Esophagus (tissue), 2 donors: Measurements from ENCODE around the gene CFTR. TPM values are rescaled to one million over a fixed set of nuclear protein-coding genes. Genes with fewer than 3 reads are reported as not detected.
"Not testable (repeated sequence)": the region's sequence is repeated elsewhere in the genome, so short reads cannot be mapped to it uniquely, and the experiment has no call there.

Source experiments
- H3K27ac ChIP-seq, 2 donors: one replicate each; pipeline ENCODE4 v1.5.1; 2013; ENCODE audit warnings: low read depth in 2 of 2, mild to moderate bottlenecking in 2 of 2, inconsistent platforms in 1 of 2, low read length in 1 of 2, moderate library complexity in 1 of 2
- H3K27me3 ChIP-seq, 2 donors: one replicate each; pipeline ENCODE4 v1.6.1; 2013; ENCODE audit warnings: low read length in 2 of 2, control low read depth in 1 of 2, mild to moderate bottlenecking in 1 of 2; ENCODE audit not compliant: insufficient read depth in 2 of 2, control insufficient read depth in 1 of 2
- H3K36me3 ChIP-seq, 2 donors: one replicate each; pipeline ENCODE4 v1.6.1; 2013; ENCODE audit warnings: low read length in 1 of 2; ENCODE audit not compliant: control insufficient read depth in 2 of 2, insufficient read depth in 2 of 2
- H3K4me1 ChIP-seq, 2 donors: one replicate each; pipeline ENCODE4 v1.6.1; 2013; ENCODE audit warnings: low read length in 1 of 2; ENCODE audit not compliant: control insufficient read depth in 2 of 2, insufficient read depth in 2 of 2
- H3K4me3 ChIP-seq, 2 donors: one replicate each; pipeline ENCODE4 v1.5.1; 2013; ENCODE audit warnings: low read length in 2 of 2, mild to moderate bottlenecking in 2 of 2, low read depth in 1 of 2, moderate library complexity in 1 of 2
- H3K9me3 ChIP-seq, 2 donors: one replicate each; pipeline ENCODE4 v1.6.1; 2013; ENCODE audit warnings: mild to moderate bottlenecking in 2 of 2, low read depth in 1 of 2, low read length in 1 of 2, moderate library complexity in 1 of 2; ENCODE audit not compliant: control insufficient read depth in 2 of 2, insufficient read depth in 1 of 2
- WGBS, 2 donors: extraction: QIAGEN DNeasy Blood & Tissue Kit; methylation state at CpG; one replicate each; pipeline ENCODE4 v1.1.7; 2013; 5-methylcytosine and 5-hydroxymethylcytosine counted together
- polyA plus RNA-seq, 2 donors: library from polyadenylated mRNA; stranded (reverse); fragments of 200-250 nt; gene quantifications; one replicate each; pipeline ENCODE4 v1.2.3, GENCODE V29; 2013
- donor health status: healthy with polysubstance abuse.
- donor health status: Bipolar disorder and iron deficiency.

CFTR gene
- polyA plus RNA-seq, 2 donors = 0.29 to 1.2 TPM

DNA sequence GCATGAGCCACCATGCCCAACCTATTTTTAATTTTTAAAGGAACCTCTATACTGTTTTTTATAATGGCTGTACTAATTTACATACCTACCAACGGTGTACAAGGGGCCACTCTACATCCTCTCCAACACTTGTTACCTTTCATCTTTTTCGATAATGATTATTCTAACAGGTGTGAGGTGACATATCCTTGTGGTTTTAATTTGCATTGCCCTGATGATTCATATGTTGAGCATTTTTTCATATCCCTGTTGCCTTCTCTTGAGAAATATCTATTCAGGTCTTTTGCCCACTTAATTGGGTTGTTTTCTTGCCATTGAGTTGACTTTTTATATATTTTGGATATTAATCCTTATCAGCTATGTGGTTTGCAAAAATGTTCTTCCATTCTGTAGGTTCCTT lies 226.4 kb downstream of the CFTR start:
- no peaks in the 10 kb centered on the region for H3K36me3 ChIP-seq
- no peaks in the 10 kb centered on the region for H3K9me3 ChIP-seq
- no peaks in the 10 kb centered on the region for H3K27me3 ChIP-seq
- H3K27ac ChIP-seq = no peak overlapping the region
- WGBS, 2 donors = 67 to 71% methylated on average over 2 of the region's 2 CpGs
- no peaks in the 10 kb centered on the region for H3K4me1 ChIP-seq
- no peak overlapping the region for H3K4me3 ChIP-seq

DNA sequence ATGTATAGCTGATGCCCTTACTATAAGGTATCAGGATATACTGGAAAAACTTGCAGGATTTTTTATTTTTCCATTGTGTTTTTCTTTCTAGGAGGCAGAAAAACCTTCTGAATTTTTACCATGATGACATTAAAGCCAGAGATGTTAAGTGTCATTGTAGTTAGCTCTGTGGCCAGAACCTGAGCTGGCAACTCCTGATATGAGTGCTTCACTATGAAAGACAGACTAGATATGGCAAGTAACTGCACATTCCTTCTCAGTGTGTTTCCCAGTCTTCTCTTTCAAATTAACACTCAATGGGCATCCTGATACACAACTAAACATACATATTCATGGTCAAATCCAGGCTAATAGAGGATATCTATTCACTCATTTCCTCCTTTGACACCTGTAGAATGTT lies 227.3 kb downstream of the CFTR start:
- Histone ChIP-seq H3K4me1 (no peaks in the 10 kb centered on the region), H3K27ac (no peak overlapping the region), H3K9me3 (no peaks in the 10 kb centered on the region), H3K4me3 (no peak overlapping the region), H3K36me3 (no peaks in the 10 kb centered on the region), H3K27me3 (no peaks in the 10 kb centered on the region)

DNA sequence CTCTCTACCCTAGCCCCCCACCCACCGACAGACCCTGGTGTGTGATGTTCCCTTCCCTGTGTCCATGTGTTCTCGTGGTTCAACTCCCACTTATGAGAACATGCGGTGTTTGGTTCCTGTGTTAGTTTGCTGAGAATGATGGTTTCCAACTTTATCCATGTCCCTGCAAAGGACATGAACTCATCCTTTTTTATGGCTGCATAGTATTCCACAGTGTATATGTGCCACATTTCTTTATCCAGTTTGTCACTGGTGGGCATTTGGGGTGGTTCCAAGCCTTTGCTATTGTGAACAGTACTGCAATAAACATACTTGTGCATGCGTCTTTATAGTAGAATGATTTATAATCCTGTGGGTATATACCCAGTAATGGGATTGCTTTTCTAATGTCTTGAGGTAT lies 228.3 kb downstream of the CFTR start:
- not testable (repeated sequence) for H3K27ac ChIP-seq, H3K27me3 ChIP-seq, H3K36me3 ChIP-seq, H3K4me3 ChIP-seq, H3K4me1 ChIP-seq, H3K9me3 ChIP-seq
- 90 to 96% methylated on average over 4 of the region's 4 CpGs for WGBS, 2 donors

DNA sequence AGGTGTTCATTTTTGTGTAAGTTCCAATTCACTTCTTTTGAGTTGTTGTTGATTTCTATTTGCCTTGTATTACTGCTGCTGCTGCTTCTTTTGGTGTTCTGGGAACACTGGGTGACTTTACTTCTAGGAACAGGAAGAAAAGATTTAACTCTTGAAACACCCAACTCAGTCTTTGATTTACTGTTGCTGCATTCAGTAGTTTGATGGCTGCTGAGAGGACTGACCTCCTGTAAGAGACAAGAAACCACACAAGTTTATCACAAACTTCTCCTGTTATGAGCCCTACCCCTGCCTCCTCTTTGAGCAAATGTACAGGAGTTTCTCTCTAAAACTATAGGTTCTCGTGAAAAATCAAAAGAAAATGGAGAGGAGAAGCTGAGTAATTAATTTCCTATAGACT lies 231.7 kb downstream of the CFTR start:
- Histone ChIP-seq H3K27me3 (no peaks in the 10 kb centered on the region), H3K4me3 (no peak overlapping the region), H3K36me3 (peaks cover 0 to 2% of the 10 kb centered on the region in 2 donors), H3K9me3 (no peaks in the 10 kb centered on the region), H3K4me1 (no peaks in the 10 kb centered on the region), H3K27ac (no peak overlapping the region)
- 88 to 91% methylated on average over 1 of the region's 1 CpG for WGBS, 2 donors

DNA sequence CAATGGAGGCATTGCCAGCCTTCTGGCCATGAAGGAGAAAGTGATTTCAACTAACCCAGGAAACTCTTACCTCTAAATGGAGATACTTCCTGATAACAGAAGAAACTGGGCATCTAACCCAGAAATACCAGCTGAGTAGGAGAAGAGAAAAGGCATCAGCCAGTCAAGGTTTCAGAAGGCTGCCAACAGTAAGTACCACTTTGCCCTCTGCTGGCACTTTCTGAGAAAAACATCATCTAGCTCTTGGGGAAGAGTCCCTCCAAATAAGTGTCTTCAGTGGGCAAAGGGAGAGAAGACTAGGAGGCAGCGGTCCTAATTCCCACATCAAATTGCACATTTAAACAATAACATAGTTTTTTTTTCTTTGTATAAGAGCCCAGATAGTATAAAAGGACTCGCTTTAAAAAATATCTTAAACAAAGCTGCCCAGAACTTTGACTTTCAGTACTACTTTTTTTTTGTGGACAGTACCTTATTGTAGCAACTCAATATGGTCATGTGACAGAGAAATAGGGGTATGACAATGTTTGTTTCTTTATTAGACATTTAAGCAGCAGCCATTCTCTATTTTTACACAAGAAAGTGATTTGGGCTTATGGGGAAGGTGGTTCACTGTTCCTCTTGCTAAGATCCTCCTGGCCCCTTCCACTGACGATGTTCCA lies 236.1 kb downstream of the CFTR start:
- Histone ChIP-seq H3K4me3 (no peak overlapping the region), H3K27me3 (no peaks in the 10 kb centered on the region), H3K9me3 (no peaks in the 10 kb centered on the region), H3K4me1 (no peaks in the 10 kb centered on the region), H3K36me3 (peaks cover 0 to 2% of the 10 kb centered on the region in 2 donors), H3K27ac (no peak overlapping the region)
- WGBS, 2 donors = 64 to 65% methylated on average over 3 of the region's 3 CpGs

DNA sequence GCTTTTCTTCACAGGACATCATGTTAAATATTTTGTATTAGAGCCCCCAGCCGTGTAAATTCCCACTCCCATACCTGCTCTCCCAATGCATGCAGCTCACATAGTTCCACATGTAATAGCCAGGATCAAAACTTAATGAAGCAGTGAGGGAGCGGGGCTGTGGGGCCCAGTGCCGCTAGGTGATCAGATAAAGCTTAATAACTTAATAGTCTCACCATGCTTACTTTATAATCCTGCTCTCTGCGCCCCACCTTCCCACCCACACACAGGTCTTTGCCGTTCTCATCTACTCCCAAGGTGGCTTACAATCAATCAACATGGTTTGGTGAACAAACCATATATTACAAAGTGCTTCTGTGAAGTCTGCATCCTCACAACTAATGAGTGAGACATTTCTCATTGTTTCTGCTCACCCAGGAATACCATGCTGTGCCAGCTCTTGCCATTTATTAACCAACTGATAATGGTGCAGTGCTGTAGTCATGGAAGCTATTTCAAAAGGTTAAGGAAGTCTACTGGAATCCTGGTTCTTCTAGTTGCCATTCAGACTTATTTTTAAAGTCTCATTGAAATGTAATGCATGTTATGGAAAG lies 237.0 kb downstream of the CFTR start:
- H3K4me1 ChIP-seq = no peaks in the 10 kb centered on the region
- no peaks in the 10 kb centered on the region for H3K27me3 ChIP-seq
- no peak overlapping the region for H3K4me3 ChIP-seq
- H3K9me3 ChIP-seq = no peaks in the 10 kb centered on the region
- no peak overlapping the region for H3K27ac ChIP-seq
- H3K36me3 ChIP-seq = peaks cover 0 to 2% of the 10 kb centered on the region in 2 donors
- WGBS, 2 donors = 49 to 69% methylated on average over 5 of the region's 5 CpGs

DNA sequence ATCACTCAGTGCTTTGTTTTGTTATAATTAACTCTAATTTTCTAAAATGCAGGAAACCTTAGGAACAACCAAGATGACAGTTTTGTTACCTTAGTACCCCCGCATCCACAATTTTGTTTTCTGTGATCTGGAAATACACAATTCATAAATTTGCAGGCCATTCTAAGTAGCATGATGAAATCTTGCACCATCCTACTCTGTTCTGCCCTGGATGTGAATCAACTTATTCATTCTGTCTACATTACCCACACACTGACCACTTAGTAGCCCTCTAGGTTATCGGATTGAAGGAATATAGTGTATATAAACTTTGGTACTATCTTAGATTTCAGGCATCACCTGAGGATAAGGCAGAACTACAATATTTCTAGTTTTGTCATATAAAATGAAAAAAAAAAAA lies 237.5 kb downstream of the CFTR start:
- 82 to 95% methylated on average over 2 of the region's 2 CpGs for WGBS, 2 donors
- no peak overlapping the region for H3K4me3 ChIP-seq
- H3K27ac ChIP-seq = no peak overlapping the region
- no peaks in the 10 kb centered on the region for H3K27me3 ChIP-seq
- no peaks in the 10 kb centered on the region for H3K4me1 ChIP-seq
- H3K36me3 ChIP-seq = peaks cover 0 to under 1% of the 10 kb centered on the region in 2 donors
- H3K9me3 ChIP-seq = no peaks in the 10 kb centered on the region

Other genes with a start within 250 kb of the CFTR start
- gene WNT2, start 157.0 kb upstream of the CFTR start, polyA plus RNA-seq = under 1 TPM in 1 of 2 donors, not detected in 1; 0.02 TPM
- gene ASZ1, start 52.5 kb upstream of the CFTR start, polyA plus RNA-seq = not detected